ENCODE measurements around the gene POLR3H.

POLR3H gene

DNA sequence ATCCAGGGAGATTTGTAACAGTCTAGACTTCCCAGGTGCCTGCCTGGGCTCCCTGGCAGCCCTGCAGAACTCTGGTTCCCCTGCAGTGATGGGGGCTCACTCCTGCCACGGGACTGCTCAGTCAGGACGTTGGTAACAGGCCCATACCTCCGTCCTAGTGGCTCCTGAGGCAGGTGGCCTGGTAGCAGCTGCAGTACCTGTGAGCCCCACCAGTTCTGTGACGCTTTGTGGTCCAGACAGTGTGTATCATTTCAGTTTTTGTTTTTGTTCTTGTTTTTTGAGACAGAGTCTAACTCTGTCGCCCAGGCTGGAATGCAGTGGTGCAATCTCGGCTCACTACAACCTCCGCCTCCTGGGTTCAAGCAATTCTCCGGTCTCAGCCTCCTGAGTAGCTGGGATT is 27.8 kb downstream of the POLR3H start:
- no peak for DNase-seq (ENCODE audit: low spot score)

DNA sequence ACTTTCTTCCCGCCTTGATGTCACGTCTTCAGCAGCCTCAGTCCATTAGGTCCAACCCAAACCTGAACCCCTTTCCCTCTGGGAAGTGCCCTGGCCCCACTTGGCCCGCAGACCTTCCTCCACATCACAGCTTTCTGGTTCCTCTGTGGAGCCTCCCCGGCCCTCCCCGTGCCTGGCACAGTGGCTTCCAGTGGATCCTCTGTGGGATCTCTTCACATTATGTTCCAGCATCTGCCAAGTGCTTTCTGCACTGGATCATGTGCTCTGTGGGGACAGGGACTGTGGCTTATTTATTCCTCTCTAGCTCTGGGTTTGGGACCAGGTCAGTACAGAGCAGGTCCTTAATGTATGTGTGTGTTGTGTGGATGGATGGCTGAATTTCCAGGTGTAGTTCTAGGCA is 30.9 kb downstream of the POLR3H start:
- no peak for DNase-seq (ENCODE audit: low spot score)

DNA sequence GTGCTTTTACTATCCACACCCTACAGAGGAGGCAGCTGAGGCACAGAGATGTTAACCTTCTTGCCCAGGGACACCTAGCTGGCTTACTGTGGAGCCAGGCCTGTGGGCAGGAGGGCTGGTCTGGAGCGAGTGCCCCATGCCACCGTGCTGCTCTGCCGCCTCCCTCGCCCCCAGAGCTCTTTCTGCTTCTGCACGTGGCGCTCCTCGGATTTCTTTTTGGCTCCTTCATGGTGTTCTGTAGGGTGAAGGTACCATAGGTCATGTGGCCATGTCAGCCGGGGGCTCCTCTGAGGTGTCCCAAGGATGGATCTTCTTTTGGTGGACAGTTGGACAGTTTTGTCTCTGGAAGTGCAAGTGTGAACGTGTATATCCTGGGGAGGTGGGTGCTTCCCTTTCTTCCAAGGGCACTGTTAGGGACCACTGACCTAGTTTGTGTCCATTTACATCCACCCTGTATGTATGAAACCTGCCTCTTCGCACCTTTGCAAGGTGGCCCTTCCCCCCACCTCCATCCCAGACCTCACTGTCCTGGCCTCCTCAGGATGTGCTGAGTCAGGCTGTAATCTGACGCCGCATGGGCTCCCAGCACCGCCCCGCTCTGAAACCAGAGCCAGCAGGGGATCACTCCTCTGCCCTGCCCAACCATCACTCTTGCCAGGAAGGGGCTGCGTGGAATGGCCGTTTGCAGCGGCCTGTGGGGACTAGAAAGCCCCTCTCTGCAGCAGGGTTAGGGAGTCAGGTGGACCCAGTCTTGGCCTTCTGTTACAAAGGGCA is 31.7 kb downstream of the POLR3H start:
- DNase-seq (ENCODE audit: low spot score): no peak

DNA sequence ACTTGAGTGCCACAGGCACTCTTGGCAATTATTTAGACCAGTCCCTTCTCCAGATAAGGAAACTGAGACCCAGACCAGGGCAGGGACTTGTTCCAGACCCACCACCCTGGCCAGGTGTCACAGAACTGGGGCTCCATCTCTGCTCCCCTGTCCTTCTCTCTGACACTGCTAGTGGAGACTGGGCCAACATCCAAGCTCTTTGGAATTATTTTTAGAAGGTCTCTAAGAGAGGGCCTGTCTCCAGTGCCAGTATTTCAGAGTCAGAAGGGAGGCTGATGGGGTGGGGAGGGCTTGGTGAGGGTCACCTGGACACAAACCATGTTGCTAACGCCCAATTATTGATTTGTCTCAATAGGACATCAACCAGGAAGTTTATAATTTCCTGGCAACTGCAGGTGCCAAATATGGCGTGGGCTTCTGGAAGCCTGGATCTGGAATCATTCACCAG is 32.7 kb downstream of the POLR3H start:
- DNase-seq (ENCODE audit: low spot score): no peak

DNA sequence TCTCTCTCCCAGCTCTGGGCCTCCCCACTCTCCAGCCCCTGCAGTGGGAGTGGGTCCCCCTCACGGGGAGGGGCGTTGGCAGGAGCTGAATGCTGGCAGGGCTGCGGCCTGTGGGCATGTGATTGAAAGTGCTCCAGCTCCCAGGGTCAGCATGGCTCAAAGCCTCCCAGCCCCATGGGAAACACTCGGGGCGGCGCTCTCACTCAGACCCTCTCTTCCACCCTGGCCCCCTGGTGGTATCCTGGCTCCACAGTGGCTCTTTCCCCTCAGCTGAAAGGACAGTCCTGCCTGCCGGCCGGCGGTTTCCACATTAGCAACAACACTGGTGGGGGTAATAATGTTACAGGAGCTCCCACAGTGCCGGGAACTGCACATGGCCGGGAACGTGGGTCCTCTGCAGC is 35.5 kb downstream of the POLR3H start:
- no peak for DNase-seq (ENCODE audit: low spot score)

DNA sequence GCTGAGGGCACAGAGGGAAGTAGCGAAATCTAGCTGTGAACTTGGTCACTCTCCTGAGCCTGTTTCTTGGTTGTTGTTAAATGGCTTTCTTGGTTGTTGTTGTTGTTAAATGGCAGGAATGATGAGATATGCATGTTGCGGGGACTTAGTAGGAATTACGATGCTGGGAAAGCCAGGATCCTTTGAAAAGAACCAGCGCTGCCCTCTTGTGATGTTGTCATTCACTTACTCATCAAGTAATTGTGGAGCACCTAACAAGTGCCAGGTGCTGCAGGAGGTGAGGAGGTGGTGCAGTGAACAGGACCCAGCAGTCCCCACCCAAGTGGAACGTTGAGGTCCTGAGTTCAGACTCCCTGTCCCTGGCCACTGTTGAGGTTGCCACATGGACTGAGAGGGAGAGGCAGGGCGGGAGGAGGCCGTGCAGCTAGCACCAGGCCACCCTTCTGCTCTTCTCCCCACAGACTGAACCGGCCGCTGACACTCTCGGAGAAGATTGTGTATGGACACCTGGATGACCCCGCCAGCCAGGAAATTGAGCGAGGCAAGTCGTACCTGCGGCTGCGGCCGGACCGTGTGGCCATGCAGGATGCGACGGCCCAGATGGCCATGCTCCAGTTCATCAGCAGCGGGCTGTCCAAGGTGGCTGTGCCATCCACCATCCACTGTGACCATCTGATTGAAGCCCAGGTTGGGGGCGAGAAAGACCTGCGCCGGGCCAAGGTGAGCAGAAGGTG is 36.8 kb downstream of the POLR3H start:
- DNase-seq (ENCODE audit: low spot score): no peak

DNA sequence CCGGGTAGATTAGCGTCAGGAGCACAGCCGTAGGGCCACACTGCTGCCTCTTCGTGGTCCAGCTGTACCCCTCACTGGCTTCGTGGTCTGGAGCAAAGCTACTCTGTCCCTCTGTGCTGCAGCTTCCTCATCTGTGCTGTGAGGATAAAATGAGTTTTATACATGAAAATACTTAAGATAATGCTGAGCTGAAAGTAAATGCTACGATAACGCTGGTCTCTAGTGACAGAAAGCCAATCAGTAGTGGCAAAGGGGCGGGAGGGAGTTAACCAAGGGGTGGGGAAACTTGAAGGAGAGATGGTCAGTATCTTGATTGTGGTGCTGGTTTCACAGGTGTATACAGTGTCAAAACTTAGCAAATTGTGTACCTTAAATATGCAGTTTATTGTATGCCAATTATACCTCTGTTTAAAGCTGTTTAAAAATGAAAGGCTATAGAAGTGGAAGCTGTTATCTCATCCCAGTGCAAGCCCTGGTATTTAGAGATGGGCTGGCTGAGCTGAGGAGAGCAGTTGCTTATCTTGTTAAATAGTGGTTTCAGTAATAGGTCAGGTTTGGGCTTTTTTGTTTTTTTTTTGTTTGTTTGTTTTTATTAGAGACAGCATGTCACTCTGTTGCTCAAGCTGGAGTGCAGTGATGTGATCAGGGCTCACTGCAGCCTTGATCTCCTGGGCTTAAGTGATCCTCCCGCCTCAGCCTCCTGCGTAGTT is 38.6 kb downstream of the POLR3H start:
- DNase-seq (ENCODE audit: low spot score): no peak

DNA sequence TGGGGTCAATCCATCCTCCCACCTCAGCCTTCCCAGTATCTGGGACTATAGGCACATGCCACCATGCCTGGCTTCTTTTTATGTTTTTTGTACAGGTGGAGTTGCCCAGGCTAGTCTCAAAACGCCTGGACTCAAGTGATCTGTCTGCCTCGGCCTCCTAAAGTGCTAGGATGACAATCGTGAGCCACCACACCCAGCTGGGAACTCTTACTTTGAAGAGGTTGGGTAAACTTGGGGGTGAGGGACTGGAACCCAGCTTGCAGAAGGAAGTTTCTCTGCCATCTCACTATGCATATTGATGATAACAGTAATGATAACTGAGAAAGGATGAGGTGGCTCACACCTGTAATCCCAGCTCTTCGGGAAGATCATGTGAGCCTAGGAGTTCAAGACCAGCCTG is 39.5 kb downstream of the POLR3H start:
- no peak for DNase-seq (ENCODE audit: low spot score)

DNA sequence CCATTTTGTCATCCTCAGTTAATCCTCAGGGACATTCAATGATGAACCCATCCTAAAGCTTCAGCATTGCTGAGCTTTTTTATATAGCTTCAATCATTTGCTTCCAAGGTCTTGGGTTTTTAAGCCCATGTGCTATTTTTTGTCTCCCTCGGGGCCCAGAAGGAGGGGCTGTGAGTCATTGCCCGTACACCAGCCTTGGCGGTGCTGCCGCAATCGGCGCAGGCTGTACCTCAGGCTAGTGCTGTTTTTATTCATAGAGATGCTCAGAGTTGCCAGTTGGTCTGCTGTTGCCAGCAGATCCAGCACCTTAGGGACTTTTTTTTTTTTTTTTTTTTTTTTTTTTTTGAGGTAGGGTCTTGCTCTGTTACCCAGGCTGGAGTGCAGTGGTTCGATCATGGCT is 39.9 kb downstream of the POLR3H start:
- DNase-seq (ENCODE audit: low spot score): no peak

DNA sequence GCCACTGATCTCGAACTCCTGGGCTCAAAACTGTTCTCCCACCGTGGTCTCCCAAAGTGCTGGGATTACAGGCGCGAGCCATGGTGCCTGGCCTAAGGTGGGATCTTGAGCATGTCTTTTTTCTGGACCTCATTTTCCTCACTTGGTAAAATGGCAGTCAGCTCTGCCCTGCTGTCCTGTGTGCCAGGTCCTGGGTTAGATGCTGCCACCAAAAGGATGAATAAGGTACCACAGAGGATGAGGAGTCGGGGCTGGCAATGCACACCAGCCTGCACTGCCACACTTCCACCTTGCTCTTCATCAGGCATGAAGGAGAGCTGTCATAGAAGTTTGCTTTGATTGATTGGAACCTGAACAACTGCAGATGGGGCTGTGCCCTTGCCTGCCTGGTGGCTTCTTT is 43.1 kb downstream of the POLR3H start:
- DNase-seq (ENCODE audit: low spot score): no peak

DNA sequence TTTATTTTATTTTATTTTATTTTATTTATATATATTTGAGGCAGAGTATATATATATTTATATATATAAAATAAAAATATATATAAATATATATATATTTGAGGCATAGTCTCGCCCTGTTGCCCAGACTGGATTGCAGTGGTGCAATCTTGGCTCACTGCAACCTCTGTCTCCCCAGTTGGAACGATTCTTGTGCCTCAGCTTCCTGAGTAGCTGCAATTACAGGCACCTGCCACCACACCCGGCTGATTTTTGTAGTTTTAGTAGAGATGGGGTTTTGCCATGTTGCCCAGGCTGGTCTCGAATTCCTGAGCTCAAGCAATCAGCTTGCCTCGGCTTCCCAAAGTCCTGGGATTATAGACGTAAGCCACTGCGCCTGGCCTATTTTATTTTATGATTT is 44.0 kb downstream of the POLR3H start:
- DNase-seq (ENCODE audit: low spot score): no peak

DNA sequence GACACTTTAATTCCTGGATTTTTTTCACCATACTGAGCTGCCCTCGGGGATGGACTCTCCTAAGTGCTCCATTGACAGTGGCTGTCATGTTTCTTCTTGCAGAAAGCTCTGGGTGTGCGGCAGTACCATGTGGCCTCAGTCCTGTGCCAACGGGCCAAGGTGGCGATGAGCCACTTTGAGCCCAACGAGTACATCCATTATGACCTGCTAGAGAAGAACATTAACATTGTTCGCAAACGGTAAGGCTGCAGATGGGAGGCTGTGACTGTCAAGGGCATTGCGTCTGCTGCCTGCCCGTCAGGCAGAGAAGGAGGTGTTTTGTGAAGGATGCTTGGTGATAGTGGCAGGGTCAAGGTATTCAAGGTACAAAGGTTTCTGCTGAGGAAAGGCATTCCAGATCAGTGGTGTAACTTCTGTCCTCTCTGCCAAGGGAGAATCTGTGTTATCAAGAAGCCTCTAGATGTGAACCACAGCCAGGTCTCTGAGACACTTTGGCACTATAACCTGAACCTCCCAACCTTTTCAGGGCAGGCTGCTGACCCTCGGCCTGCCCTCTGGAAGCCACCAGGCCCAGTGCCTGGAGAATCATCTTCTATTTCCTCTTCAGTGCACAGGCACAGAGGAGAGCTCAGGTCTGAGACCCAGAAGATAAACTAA is 44.5 kb downstream of the POLR3H start:
- no peak for DNase-seq (ENCODE audit: low spot score)

DNA sequence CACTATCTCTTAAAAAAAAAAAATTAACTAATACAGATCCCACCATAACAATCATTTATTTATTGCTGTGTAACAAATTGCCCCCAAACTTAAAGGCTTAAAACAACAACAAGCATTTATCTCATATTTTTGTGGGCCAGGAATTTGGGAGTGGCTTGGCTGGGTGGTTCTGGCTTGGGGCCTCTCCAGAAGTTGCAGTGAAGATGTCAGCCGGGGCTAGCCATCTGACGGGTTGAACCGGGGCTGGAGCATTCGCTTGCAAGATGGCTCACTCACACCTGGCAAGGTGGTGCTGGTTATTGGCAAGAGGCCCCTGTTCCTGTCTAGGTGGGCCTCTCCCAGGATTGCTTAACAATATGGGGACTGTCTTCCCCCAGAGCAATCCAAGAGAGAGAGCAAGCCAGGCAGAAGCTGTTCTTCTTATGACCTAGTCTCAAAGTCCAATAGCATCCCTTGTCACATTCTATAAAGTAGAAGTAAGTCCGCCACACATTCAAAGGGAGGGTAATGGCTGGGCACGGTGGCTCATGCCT is 45.9 kb downstream of the POLR3H start:
- no peak for DNase-seq (ENCODE audit: low spot score)

DNA sequence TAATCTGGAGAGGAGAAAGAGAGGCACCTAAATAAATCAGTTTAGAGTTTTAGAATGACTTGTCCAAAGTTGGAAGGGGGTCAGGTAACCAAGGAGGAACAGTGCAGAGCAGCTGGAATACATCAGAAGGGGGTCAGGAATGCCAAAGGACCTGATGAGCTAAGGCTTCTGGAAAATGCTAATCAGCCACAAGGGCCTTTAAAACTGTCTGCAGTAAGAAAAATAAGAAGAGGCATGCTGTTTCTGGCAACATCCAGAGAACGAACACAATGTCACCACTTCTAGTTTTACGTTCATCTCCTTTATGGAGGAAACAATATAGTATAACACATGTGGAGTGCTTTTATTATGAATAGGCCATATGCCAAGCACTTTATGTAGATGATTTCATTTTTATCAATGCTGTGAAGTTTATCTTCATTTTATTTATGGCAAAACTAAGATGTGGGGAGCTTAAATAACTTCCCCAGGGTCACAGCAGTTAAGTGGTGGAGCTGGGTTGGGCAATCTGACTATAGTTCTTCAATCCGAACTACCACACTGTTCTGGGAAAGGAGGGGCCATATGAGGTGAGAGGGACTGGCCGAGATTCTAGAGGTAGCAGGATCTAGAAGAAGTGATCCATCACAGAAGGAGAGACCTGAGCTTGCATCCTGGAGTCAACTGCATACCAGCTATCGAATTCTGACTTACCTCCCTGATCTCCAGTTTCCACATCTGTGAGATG is 52.7 kb downstream of the POLR3H start:
- no peak for DNase-seq (ENCODE audit: low spot score)

DNA sequence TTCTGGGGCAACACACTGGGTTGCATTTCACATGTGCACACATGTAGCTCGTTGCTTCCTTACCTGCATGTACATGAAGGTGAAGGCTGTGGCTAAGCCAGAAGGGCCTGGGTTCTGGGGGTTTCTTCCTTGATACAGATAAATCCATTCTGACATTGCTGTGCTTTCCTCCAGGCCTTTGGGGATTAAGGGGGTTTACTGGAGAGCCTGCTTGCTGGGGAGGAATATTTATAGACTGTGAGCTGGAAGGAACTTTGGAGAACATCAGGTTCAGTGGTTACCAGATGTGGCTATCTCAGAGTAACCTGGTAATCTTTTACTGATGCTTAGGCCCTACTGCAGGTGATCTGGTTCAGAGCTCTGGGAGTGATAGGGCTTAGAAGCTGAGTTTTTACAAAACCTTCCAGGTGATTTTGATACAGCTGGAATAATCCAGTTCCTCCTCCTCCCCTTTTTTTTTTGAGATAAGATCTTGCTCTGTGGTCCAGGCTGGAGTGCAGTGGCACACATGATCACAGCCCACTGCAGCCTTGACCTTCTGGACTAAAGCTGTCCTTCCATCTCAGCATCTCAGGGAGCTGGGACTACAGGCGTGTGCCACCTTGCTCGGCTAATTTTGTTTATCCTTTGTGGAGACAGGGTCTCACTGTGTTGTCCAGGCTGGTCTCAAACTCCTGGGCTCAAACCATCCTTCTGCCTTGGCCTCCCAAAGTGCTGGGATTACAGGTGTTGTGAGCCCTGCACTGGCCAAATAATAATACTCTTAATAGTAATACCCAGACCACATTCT is 55.5 kb downstream of the POLR3H start:
- DNase-seq (ENCODE audit: low spot score): no peak

DNA sequence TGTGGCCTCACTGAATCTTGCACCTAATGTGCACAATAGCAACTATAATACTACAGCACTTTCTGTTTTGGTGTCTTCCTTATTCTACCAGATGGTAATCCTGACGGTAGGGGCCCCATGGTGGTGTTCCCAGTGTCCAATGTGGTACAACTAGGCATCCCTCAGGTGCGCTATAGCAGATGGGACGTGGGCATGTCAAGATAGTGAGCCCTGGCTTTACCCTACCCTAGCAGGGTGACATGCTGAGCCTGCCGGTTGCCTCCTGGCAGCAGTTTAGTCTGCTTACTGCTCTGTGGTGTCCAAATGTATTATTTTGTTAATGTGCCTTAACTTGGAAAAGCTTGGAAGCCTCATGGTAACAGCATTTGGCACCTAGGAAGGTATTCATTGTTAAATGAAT is 56.2 kb downstream of the POLR3H start:
- DNase-seq (ENCODE audit: low spot score): no peak

DNA sequence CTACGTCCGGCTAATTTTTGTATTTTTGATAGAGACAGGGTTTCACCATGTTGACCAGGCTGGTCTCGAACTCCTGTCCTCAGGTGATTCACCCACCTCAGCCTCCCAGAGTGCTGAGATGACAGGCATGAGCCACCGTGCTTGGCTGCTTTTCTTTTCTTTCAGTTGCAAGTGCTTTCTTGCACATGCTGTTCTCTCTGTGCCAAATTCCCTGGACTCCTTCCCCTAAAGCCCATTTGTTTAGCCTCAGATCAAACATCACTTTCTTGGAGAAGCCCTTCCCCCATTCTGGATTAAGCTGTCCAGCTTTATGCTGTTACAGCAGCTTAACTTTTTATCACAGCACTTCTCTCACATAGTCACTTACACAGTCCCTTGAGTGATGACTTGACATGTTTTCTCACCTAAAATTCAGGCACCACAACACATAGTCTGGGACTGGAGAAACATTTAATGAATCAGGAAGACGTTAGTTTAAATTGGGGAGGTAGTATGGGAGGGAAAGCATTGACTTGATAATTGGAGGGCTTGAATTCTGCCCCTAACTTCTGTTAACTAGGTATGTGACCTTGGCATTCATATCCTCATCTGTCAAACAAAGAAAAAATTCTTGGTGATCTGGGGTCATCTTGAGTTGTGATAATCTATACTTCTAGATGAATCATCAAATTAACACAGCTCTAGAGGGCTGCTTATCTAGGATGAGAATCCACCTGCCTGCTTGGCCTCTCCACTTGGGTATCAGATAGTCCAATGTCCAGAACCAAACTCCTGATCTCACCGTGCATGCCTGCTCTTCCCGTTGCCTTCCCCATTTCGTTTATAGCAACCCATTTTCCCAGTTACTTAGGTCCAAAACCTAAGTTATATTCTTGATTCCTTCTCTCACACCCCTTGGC is 57.0 kb downstream of the POLR3H start:
- no peak for DNase-seq (ENCODE audit: low spot score)

DNA sequence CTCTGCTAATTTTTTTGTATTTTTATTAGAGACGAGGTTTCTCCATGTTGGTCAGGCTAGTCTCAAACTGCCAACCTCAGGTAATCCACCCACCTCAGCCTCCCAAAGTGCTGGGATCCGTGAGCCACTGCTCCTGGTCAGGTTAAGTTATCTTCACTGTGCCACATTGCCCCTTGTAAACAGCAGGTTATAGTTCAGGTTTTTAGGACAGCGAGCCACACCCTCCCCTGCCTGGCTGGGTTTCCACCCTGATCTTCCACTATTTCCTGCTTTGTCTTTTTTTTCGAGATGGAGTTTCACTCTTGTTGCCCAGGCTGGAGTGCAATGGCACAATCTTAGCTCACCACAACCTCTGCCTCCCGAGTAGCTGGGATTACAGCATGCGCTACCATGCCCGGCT is 59.2 kb downstream of the POLR3H start:
- DNase-seq (ENCODE audit: low spot score): no peak

DNA sequence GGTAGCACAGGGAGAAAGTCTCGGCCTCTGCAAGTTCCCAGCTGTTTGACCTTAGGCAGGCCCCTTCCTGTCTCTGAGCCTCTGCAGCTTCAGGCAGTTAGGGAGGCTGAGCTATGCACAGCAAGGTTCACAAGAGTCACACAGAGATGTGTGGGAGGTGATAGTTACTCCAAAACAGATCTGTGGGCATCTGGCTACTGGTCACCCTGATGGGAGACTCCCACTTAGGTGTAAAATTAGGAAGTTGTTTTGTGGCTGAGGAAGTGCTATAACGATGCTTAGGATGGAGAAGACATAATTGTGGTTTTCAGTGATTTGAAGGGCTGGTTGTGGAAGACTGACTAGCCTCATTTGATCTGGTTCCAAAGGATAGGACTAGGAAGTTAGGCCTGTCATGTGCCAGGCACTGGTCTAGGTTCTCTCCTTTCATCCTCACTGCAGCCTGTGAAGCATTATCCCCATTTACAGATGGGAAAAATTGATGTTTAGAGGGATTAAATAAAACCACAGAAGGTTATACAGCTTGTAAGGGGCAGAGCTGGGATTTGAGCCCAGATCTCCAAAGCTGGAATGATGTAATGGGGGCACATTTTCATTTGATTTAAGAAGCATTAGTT is 61.8 kb downstream of the POLR3H start:
- DNase-seq (ENCODE audit: low spot score): no peak

Measured in LoVo (cell line).